GM10847 (cell line): Measurements from ENCODE around the gene TMCC1.

ENCODE experiments used
- POLR2A ChIP-seq: IDR thresholded peaks from 2 replicates; pipeline ENCODE4 v1.6.1; 2011; ENCODE audit not compliant: insufficient read length; ENCODE audit errors: extremely low read depth

The TMCC1 gene

DNA sequence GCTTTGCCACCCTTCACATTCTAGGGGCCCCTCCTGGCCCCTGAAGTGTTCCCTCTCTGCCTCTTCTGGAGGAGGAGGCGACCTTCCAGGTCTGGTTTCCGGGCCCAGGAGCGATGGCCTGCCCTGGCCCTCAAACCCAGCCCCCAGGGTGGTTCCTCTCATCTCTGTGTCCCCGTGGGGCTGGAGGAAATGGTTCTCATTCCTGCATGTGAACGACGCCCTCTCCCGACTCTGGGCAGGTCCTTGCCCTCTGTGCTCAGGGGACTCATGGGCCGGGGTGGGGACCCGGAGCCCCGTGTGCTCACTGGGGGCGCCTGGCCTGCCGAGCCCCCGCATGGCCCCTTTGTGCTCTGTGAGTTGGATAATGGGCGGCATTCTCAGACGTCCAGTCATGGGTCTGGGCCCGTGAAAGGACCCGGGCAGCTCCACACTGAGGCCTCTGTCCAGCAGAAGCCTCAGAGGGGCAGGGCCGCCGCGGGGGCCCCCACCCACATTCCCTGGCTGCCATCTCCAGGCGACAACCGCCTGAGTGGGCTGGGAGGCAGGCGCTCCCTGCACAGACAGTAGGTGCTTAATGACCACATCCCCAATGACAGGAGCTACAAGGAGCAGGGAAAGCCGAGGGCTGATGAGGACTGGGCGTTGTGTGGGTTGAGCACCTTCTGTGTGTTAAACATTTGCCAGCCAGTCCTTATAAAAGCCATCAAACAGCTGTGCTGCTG is 281.5 kb downstream of the TMCC1 start:
- TF ChIP-seq POLR2A = no peak

- TF ChIP-seq POLR2A = no peak
These were observed 282.1 kb downstream of the TMCC1 start for GRCh38 chr3:129611446-129611800.

- no peak for TF ChIP-seq POLR2A
These were observed 283.2 kb downstream of the TMCC1 start for GRCh38 chr3:129610276-129610675.

DNA sequence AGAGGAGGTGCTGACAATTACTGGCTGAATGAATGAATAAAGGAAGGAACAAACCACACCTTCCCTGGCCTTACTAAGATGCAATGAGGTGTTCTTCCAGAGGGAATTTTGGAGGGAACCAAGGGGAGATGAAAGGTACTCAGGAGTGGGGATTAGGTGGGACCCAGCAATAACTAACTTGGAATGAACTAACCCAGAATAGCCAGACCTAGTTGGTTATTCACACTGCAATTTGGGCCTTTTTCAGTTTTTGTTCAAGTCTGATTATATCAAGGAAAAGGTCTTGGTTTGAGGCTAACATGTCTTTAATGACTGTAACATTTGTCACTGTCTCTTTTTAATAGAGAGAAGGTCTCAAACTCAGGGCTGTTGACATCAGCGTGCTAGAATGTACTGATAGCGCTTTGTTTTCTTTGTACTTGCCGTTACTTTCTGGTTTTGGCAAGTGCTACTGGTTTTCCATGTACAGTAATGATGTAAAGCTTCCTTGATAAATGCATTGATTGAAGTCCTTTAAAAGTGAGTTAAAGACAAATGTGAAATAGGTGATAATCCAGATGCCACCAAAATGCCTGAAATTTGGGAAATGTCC is 283.8 kb downstream of the TMCC1 start:
- no peak for TF ChIP-seq POLR2A

DNA sequence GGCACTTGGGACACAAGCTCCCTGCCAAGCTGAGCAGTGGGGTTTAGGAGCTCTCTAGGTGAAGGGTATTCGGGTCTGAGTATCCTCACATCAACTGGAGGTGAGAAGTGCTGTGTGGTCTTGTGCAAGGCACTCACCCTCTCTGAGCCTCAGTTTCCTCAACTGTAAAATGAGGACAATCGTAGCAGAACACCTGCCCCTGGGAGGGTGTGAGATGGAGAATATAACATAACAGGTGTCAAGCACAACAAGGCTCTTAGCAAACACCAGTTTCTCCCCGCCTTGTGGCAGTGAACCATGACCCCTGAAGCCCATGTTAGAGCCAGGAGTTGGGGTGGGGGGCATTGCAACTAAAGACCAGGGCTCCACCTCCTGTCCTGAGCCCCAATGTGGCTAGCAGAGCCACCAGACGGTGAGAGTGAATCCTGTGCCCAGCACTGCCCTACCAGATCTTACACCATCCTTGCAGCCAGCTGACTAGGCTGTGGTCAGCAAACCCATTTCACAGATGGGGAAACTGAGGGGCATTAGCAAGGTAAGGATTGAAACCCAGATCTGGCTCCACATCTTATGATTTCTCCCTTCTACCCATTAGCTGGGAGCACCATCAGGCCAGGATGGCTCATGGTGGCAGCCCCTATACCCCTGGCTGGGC is 284.4 kb downstream of the TMCC1 start:
- TF ChIP-seq POLR2A = no peak

GRCh38 chr3:129608087-129608935 is 285.2 kb downstream of the TMCC1 start:
- no peak for TF ChIP-seq POLR2A

GRCh38 chr3:129607391-129608068 is 286.0 kb downstream of the TMCC1 start:
- no peak for TF ChIP-seq POLR2A

- no peak for TF ChIP-seq POLR2A
These were observed 286.7 kb downstream of the TMCC1 start, which contains the start of gene PLXND1 for GRCh38 chr3:129606636-129607390. PLXND1 (minus strand) TSS chr3:129606676; CDS start chr3:129606639, 37 bp downstream.

- TF ChIP-seq POLR2A = no peak
These were observed 287.4 kb downstream of the TMCC1 start for GRCh38 chr3:129605922-129606635.

GRCh38 chr3:129605203-129605921 is 288.1 kb downstream of the TMCC1 start:
- TF ChIP-seq POLR2A = no peak

- TF ChIP-seq POLR2A = no peak
These were observed 288.7 kb downstream of the TMCC1 start for GRCh38 chr3:129604767-129605166.

DNA sequence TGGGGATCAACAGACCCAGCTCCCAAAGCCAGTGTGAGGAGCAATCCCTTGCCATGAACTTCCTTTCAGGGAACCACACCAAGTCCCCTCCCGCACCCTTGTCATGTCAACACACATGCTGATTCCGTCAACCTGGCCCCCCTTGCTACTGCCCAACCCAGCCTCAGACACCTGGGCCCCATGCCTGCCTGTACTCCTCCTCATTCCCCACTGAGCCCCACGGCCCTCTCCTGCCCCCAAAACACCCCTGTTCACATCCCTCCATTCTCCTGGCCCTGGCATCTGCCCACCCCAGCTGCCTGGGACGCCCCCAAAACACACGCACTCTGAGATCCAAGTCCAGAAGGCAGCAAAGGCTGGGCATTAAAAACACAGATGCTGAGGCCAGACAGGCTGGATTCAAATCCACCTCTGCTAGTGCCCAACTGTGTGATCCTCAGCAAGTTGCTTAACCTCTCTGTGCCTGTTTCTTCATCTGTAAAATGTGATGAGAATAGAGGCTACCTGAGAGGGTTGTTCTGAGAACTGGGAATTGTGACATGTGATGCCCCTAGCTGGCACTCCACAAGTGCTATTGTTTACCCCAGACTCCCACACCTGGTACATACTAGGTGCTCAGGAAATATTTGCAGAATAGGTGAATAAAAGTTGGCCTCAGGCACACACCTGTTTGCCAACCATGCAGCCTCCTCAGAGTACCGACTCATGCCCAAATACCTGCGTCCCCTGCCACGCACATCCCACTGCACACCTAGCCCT is 289.3 kb downstream of the TMCC1 start:
- TF ChIP-seq POLR2A = no peak
